SK-N-DZ (cell line): ENCODE results near the gene LRRC32.
"Not testable (repeated sequence)": the region's sequence is repeated elsewhere in the genome, so short reads cannot be mapped to it uniquely, and the experiment has no call there.

Experiments used
- DNase-seq: peaks from one replicate; pipeline ENCODE4 v3.0.0-alpha.2; 2015; ENCODE audit warnings: low spot score

The LRRC32 gene

DNA sequence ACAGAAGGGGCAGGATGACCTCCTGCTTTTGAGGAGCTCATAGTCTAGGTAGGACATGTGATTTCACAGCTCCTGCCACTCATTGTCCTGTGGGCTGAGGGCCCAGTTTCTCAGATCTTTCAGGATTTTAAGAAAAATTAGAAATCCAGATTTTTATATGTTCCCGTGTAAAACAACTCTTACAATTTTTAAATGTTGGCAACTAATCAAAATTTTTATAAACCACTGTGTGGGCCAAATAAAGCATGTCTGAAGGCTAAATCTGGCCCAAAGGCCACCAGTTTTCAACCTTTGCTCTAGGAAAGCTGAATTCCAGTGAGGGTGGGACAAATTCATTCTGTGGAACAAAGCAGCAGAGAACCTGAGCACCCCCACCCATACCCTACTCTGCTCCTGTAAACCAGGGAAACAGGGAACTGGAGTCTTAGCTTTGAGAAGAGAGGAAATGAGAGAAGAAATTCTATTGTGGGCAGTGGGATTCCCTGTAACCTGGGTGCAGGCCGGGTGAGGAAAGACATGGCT, 20.6 kb downstream of the LRRC32 start:
- DNase-seq = no peak

DNA sequence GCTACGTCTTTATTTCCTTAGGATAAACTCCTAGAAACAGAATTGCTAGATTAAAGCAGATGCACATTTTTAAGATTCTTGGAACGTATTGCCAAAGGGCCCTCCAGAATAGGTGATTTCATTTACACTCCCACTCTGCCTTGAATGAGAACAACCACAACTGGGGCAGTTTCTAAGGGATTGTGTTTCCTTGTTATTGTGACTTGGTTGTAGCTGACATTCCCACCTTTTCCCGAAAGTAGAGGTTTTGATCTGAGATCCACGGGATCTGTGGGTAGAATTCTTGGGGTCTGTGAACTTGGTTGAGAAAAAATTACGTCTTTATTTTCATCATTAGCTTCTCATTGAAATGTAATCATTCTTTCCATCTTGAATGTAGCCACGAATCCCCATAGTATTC, 21.5 kb downstream of the LRRC32 start:
- DNase-seq = no peak

- DNase-seq = no peak
Observed at GRCh38 chr11:76648061-76648460, 22.5 kb downstream of the LRRC32 start.

DNA sequence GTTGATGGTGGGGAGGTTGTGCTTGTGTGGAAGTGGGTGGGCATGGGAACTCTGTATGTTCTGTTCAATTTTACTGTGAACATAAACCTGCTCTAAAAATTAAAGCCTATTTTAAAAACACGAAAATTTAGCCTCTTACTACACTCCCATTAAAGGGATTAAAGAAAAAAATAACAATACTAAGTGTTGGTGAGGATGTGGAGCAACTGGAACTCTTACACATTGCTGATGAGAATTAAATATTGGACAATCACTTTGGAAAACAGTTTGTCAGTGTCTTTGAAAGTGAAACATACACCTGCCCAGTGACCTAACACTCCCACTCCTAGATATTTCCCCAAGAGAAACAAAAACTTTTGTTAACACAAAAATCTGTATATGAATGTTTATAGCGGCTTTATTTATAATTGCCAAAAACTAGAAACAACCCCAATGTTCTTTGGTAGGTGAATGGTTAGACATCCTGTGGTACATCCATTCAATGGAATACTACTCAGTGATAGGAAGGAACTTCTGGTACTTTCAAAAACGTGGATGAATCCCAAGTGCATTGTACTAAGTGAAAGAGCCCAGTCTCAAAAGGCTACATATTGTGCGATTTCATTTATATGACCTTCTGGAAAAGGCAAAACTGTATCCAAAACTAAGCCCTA, 23.5 kb downstream of the LRRC32 start:
- no peak for DNase-seq

- no peak for DNase-seq
Observed at GRCh38 chr11:76644591-76644990, 26.0 kb downstream of the LRRC32 start.

GRCh38 chr11:76643711-76644110, 26.8 kb downstream of the LRRC32 start:
- not testable (repeated sequence) for DNase-seq

DNA sequence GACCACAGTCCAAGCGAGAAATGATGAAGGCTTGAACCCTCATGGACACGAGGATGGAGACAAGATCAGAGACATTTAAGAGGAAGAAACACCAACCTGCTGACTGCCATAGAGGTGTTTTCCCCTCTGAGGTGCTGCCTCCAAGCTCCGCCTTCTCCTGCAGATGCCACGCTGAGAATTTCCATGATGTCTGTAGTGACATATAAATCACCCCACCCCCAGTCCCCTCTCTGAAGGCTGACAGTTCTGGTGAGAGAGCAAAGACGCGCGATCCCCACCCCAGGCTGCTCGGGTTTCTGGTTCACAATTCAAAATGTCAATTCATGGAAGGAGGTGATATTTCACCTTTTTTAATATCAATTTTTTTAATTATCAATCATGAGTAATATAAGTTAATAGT, 28.2 kb downstream of the LRRC32 start:
- no peak for DNase-seq

DNA sequence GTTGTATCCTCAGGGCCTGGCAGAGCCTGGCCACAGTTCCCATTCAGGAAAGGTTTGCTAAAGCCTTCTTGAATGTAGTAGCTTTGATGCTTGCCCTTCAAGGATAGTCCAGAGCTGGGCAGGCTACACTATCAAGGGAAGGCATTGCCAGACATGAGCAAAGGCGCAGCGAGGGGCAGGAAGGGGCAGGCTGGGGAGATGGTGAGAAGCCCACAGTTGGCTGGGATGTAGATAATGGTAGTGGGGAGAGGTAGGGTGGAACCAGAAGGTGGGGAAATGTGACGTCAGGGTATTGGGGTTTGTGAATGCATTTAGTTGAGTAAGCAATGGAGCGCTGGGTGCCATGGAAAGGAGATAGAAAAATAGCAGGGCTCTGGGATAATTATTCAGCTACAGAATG, 28.6 kb downstream of the LRRC32 start:
- DNase-seq = no peak

GRCh38 chr11:76640501-76640900, 30.0 kb downstream of the LRRC32 start:
- DNase-seq = no peak

DNA sequence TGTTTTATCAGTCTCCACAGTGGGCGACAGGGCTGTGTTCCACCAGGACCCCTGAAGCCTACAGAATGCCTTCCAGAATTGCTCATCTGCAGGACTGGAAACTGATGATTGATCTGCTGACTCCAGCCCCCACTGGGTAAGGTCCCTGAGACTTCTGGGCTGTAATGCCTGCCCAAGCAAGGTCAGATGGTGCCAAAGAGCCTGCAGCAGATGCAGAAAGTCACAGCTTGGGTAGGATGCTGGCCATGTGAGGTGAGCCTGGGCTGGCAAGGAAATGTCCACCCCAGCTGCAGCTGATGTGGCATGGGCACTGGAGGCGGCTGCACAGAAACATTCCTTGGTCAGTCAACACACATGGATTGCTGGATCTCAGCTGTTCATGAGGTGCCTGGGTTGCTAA, 30.9 kb downstream of the LRRC32 start:
- DNase-seq = no peak

DNA sequence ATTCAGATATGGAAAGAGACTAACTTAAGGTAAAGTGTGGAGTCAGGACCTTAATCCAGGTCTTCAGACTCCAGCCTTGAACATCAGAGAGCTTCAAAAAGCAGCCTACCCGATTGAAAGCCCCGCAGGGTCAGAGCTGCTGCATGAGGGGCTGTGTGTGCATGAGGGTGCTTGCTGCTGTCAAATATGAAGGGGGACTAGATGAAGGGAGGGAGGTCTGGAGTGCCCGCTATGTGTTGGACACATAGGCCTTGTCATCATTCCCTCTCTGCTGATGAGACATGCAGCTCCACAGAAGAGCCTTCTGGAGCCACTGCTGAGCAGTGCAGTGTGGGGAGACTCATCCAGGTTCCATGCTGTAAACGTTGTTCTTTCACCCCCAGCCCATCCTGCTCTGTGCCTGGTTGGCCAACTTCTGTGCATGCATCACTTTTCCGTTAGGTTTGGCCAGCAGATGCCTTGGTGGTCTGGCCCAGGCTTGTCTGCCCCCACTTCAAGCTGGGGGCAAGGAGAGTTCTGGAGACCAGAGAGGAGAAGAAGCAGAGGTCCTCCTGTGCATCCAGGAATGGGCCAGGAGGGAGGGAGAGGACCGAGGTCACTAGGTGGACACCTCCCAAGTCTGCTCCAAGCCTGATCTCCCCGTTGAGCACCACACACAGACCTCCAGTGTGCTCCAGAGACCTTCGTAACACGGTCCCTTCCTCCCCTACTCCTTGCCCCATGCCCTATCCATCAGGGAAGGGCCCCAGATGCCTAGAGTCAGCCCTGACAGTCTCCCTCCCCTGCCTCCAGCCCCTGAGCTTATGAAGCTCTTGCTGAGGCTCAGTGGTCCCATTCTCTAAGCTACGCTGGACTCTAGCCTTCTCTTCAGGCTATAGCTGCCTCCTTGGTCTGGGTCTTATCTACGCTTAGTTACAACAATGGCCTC, 32.0 kb downstream of the LRRC32 start:
- DNase-seq = no peak

DNA sequence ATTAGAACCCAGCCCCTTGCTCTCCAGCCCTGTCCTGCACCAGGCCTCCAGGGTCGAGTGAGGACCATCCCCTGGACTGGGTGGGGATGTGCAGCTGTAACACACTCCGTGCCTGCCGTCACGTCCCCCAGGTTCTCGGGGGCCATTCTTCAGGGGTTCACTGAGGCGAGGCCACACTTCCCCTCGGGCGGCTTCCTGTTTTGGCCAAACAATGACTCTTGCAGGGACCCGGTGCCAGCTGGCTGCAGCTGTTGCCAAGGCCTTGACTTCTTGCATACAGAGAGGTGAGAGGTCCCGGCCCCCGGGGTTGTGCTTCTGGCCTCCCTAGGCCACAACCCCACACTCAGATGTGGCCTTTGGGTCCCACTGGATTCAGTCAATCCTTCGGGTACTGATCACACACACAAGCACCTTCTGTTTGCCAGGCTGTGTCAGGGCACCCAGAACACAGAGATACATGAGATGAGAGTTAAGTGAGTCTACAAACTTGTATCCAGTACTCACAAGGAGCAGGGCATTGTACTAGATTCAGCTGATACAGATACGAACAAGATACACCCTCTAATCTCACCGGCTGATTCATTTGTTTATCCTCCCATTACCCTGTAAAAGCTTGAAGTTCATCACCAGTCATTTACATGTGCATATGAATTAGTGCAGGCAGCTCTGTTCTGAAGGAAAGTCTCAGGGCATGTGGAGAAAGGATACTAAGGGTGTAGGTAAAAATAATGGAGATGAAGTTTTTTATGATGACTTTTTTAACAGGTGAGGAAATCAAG, 32.9 kb downstream of the LRRC32 start:
- DNase-seq = no peak

DNA sequence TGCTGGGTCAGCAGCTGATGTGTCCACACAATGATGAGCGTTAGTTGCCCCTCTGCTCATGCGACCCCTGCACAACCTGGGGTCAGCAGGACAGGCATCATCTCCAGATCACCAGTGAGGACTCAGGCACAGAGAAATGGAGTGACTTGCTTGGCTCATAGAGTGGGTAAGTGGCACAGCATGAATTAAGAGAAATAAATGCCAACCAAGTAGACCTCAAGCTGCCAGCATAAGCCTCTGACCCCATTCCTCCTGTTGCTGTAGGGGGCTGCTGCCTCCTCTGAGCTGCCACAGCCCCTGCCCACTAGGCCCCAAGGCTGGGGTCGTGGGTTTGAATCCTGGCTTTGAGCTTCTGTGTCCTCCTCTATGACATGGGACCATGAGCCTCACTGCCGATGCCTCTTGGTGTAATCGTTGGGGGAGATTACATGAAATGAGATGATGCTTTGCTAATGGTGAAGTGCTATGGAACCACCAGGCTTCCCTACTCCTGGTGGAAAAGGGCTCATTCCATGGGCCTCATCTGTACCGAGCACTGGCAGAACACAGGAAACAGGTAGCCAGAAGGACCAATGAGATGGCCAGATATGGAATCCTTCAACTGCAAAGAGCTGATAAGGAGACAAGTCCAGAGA, 33.6 kb downstream of the LRRC32 start:
- DNase-seq = no peak

DNA sequence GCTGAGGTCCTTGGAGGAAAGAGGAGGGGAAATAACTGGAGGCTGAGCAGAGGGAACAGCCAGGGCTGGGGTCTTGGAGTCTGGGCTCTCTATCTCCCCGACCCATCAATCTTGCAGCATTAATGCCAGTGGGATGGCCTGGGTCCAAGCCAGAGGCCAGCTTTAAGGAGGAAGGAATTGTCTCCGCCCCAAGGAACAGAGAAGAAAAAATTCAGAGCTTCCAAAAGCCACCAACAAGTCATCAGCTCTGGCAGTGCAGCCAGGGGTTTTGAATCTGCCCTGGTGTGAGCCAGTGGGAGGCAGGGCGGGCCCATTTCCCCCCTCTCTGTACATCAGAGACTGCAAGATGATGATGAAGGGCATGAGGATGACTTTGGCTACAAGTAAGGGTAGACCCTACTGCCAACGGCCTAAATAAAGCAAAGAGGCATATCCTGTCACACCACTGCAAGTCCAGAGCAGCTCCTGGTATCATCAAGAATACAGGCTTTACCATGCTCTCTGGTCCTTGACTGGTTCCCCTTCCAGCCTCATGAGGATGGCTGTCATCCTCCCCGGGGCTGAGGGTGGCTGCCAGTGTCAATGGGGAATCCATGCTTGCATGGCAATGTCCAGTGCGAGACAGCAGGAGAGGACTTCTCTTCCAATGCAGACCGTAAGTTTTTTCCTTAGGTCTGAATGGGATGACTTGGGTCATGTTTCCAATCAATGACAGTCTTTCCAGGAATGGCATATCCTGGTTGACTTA, 34.4 kb downstream of the LRRC32 start:
- DNase-seq = no peak

- DNase-seq = no peak
Observed at GRCh38 chr11:76634886-76635285, 35.7 kb downstream of the LRRC32 start.

DNA sequence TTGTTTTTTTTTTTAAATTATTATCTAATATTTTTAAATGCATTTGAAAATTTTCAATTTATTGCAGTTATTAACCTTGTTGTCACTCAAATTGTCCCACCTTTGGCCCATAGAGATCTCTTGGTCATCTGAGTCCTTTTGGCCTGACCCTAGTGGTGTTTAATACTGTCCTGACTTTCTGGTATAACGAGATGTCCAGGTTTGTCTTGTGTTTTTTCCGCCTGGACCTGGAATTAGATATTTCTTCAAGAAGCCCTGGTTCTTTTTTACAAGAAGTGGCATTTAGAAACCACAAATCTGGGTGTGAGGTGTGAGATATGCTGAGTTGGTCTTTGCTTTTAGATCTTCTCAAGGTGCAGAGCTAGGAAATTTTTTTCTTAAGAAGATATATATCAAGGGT, 38.1 kb downstream of the LRRC32 start:
- no peak for DNase-seq

DNA sequence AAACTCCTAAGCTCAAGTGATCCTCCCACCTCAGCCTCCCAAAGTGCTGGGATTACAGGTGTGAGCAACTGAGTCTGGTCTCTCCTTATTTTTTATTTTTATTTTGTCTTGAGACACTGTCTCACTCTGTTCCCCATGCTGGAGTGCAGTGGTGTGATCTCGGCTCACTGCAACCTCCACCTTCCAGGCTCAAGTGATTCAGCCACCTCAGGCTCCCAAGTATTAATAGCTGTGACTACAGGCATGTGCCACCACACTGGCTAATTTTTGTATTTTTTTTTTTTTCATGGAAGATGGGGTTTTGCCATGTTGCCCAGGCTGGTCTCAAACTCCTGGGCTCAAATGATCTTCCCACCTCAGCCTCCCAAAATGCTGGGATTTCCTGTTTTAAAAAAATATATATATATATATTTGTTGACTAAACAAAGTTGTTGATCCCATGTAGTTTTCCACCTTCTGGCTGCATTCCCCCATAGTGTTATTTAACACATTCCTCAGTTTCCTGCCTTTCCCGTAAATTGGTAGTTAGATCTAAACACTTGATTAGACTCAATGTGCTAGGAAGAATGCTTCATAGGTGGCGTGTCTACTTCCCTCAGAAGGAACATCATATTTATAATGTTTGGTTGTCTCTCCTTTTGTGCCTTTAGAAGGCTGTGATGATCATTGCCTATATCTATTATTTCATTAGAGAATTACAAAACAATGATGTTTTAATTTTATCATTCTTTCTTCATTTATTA, 38.8 kb downstream of the LRRC32 start:
- DNase-seq = no peak

- no peak for DNase-seq
Observed at GRCh38 chr11:76630600-76631281, 39.8 kb downstream of the LRRC32 start.

- peak; percentile 78 for DNase-seq
Observed at GRCh38 chr11:76629853-76630599, 40.5 kb downstream of the LRRC32 start.
